ENCODE data around the gene TRIM17.

Gene TRIM17

GRCh38 chr1:228415853-228416216, 826 bp downstream of the TRIM17 start:
- no peak for DNase-seq

GRCh38 chr1:228415221-228415620, 1.4 kb downstream of the TRIM17 start:
- no peak for DNase-seq

GRCh38 chr1:228414511-228415211, 2.0 kb downstream of the TRIM17 start:
- no peak for DNase-seq

GRCh38 chr1:228413241-228414010, 3.2 kb downstream of the TRIM17 start:
- no peak for DNase-seq

- no peak for DNase-seq
Observed at GRCh38 chr1:228411548-228412430, 4.9 kb downstream of the TRIM17 start.

GRCh38 chr1:228411121-228411520, 5.5 kb downstream of the TRIM17 start:
- DNase-seq = no peak

GRCh38 chr1:228410671-228411070, 6.0 kb downstream of the TRIM17 start:
- DNase-seq = no peak

GRCh38 chr1:228410015-228410414, 6.6 kb downstream of the TRIM17 start:
- DNase-seq = peak; percentile 26

GRCh38 chr1:228408869-228409805, 7.5 kb downstream of the TRIM17 start:
- DNase-seq = no peak

GRCh38 chr1:228408041-228408868, 8.4 kb downstream of the TRIM17 start:
- DNase-seq = no peak

- no peak for DNase-seq
Observed at GRCh38 chr1:228407106-228408040, 9.3 kb downstream of the TRIM17 start.

- DNase-seq = no peak
Observed at GRCh38 chr1:228405979-228406228, 10.8 kb downstream of the TRIM17 start.

- no peak for DNase-seq
Observed at GRCh38 chr1:228405200-228405978, 11.3 kb downstream of the TRIM17 start.

GRCh38 chr1:228404107-228404720, 12.4 kb downstream of the TRIM17 start:
- no peak for DNase-seq

- DNase-seq = no peak
Observed at GRCh38 chr1:228403231-228403631, 13.4 kb downstream of the TRIM17 start.

GRCh38 chr1:228402641-228403025, 14.0 kb downstream of the TRIM17 start:
- DNase-seq = no peak

- DNase-seq = no peak
Observed at GRCh38 chr1:228401782-228402640, 14.7 kb downstream of the TRIM17 start.
